Nephron (organoid): ENCODE results near the gene COL8A1.

Experiments
- H3K27ac Mint-ChIP-seq, 3 experiments: 2 replicates each; pipeline ENCODE4 v1.8.0; 2020; ENCODE audit warnings: mixed read lengths in 3 of 3, mild to moderate bottlenecking in 2 of 3, moderate library complexity in 1 of 3
- H3K27me3 Mint-ChIP-seq: 2 replicates; pipeline ENCODE4 v1.8.0; 2021; ENCODE audit warnings: low read depth, mild to moderate bottlenecking, moderate library complexity, mixed read lengths
- H3K36me3 Mint-ChIP-seq: 2 replicates; pipeline ENCODE4 v1.8.0; 2020; ENCODE audit warnings: low read depth, mixed read lengths
- H3K4me1 Mint-ChIP-seq: 2 replicates; pipeline ENCODE4 v1.8.0; 2020; ENCODE audit warnings: mixed read lengths
- H3K4me3 Mint-ChIP-seq, 3 experiments: 2 replicates each; pipeline ENCODE4 v1.8.0; 2020; ENCODE audit warnings: mild to moderate bottlenecking in 3 of 3, mixed read lengths in 3 of 3, moderate library complexity in 2 of 3
- H3K9me3 Mint-ChIP-seq: 2 replicates; pipeline ENCODE4 v1.8.0; 2020; ENCODE audit warnings: mixed read lengths
- TF ChIP-seq, protein P1 (sequence below), 3 experiments: fragments of 200-600 bp; sonication (generic); IDR thresholded peaks; one replicate each; pipeline ENCODE4 v1.5.0; 2021; ENCODE audit warnings: antibody characterized with exemption in 3 of 3; ENCODE audit not compliant: unreplicated experiment in 3 of 3

The COL8A1 gene

GRCh38 chr3:99656624-99657023 lies 18.2 kb downstream of the COL8A1 start:
- Mint-ChIP-seq H3K36me3 (no peaks in the 10 kb centered on the region), H3K27ac (no peak overlapping the region), H3K4me1 (peaks cover 6% of the 10 kb centered on the region), H3K9me3 (no peaks in the 10 kb centered on the region), H3K27me3 (peaks cover 11% of the 10 kb centered on the region), H3K4me3 (no peak overlapping the region)
- TF ChIP-seq, protein P1, sequence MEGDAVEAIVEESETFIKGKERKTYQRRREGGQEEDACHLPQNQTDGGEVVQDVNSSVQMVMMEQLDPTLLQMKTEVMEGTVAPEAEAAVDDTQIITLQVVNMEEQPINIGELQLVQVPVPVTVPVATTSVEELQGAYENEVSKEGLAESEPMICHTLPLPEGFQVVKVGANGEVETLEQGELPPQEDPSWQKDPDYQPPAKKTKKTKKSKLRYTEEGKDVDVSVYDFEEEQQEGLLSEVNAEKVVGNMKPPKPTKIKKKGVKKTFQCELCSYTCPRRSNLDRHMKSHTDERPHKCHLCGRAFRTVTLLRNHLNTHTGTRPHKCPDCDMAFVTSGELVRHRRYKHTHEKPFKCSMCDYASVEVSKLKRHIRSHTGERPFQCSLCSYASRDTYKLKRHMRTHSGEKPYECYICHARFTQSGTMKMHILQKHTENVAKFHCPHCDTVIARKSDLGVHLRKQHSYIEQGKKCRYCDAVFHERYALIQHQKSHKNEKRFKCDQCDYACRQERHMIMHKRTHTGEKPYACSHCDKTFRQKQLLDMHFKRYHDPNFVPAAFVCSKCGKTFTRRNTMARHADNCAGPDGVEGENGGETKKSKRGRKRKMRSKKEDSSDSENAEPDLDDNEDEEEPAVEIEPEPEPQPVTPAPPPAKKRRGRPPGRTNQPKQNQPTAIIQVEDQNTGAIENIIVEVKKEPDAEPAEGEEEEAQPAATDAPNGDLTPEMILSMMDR (IDR thresholded peaks at IDR 0.05; ENCODE audit: unreplicated experiment in 3 of 3), result no peak

GRCh38 chr3:99658274-99658673 lies 19.9 kb downstream of the COL8A1 start:
- Mint-ChIP-seq H3K9me3 (no peaks in the 10 kb centered on the region), H3K4me1 (peaks cover 6% of the 10 kb centered on the region), H3K36me3 (no peaks in the 10 kb centered on the region), H3K4me3 (no peak overlapping the region), H3K27me3 (peaks cover 5% of the 10 kb centered on the region), H3K27ac (peak overlapping the region in 1 of 3 experiments; percentile 9)
- TF ChIP-seq, protein P1 (IDR thresholded peaks at IDR 0.05; ENCODE audit: unreplicated experiment in 3 of 3), result no peak

DNA sequence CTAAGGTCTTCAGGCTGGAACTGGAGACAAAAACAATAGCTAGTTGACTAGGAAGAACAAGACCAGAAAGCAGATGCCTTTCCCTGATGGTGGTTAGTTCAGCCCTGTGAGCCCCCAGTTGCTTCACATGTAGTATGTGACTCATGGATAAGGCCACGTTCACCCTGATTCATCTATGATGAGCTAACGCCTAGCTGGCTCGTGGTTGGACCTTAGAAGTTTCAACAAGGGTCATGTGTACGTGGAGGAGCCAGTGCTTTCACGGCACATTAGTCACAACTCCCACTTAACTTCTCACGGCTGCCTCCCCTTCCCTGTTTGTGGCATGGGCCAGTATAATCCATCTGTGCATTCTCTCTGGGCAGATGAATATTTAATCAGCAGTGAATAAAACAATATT lies 20.6 kb downstream of the COL8A1 start:
- H3K27me3 Mint-ChIP-seq, result no peaks in the 10 kb centered on the region
- H3K4me1 Mint-ChIP-seq, result peaks cover 6% of the 10 kb centered on the region
- TF ChIP-seq, protein P1 (IDR thresholded peaks at IDR 0.05; ENCODE audit: unreplicated experiment in 3 of 3), result no peak
- H3K4me3 Mint-ChIP-seq, result no peak overlapping the region
- H3K9me3 Mint-ChIP-seq, result no peaks in the 10 kb centered on the region
- H3K36me3 Mint-ChIP-seq, result no peaks in the 10 kb centered on the region
- H3K27ac Mint-ChIP-seq, result no peak overlapping the region

GRCh38 chr3:99659951-99660350 lies 21.6 kb downstream of the COL8A1 start:
- TF ChIP-seq, protein P1 (IDR thresholded peaks at IDR 0.05; ENCODE audit: unreplicated experiment in 3 of 3), result no peak
- Mint-ChIP-seq H3K4me3 (no peak overlapping the region), H3K4me1 (peaks cover 6% of the 10 kb centered on the region), H3K27me3 (peaks cover 4% of the 10 kb centered on the region), H3K9me3 (no peaks in the 10 kb centered on the region), H3K36me3 (no peaks in the 10 kb centered on the region), H3K27ac (no peak overlapping the region)

- no peak overlapping the region for H3K4me3 Mint-ChIP-seq
- H3K36me3 Mint-ChIP-seq, result no peaks in the 10 kb centered on the region
- TF ChIP-seq, protein P1 (IDR thresholded peaks at IDR 0.05; ENCODE audit: unreplicated experiment in 3 of 3), result no peak
- H3K4me1 Mint-ChIP-seq, result peaks cover 6% of the 10 kb centered on the region
- H3K27ac Mint-ChIP-seq, result no peak overlapping the region
- no peaks in the 10 kb centered on the region for H3K9me3 Mint-ChIP-seq
- peaks cover 8% of the 10 kb centered on the region for H3K27me3 Mint-ChIP-seq
Measured at GRCh38 chr3:99662838-99663570, 24.6 kb downstream of the COL8A1 start.

DNA sequence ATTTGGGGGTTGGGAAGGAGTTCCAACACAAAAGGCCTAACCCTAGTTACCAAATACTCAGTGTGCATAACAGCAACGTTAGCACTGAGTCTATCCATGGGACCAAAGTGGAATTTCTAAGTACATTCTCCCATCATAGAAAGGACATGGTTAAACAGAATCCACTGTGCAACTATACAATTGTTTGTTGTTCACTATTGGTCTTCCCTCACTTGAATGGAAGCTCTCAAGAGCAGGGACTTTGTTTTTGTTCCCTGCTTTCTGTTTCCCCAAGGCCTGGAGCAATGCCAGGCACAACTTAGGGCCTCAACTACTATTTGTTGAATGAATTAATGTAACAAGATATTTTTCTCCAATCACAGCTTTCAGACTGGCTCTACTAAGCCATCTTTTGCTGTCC lies 25.6 kb downstream of the COL8A1 start:
- H3K9me3 Mint-ChIP-seq, result no peaks in the 10 kb centered on the region
- TF ChIP-seq, protein P1 (IDR thresholded peaks at IDR 0.05; ENCODE audit: unreplicated experiment in 3 of 3), result no peak
- no peaks in the 10 kb centered on the region for H3K36me3 Mint-ChIP-seq
- no peak overlapping the region for H3K4me3 Mint-ChIP-seq
- no peak overlapping the region for H3K27ac Mint-ChIP-seq
- peaks cover 8% of the 10 kb centered on the region for H3K27me3 Mint-ChIP-seq
- peaks cover 6% of the 10 kb centered on the region for H3K4me1 Mint-ChIP-seq
